ENCODE data around the gene OSBPL5. TPM values are rescaled to one million over a fixed set of nuclear protein-coding genes. Genes with fewer than 3 reads are reported as not detected.

Gene OSBPL5
- total RNA-seq, 4 donors from 2014 or later = 37.3 to 211 (median 105) TPM

GRCh38 chr11:3085052-3085451 is 80.1 kb downstream of the OSBPL5 start:
- no peak overlapping the region for H3K4me3 ChIP-seq
- H3K9me3 ChIP-seq = no peaks in the 10 kb centered on the region
- no peaks in the 10 kb centered on the region for H3K36me3 ChIP-seq
- no peak for DNase-seq
- no peak for TF ChIP-seq CTCF (IDR thresholded peaks at IDR 0.05)
- no peak for TF ChIP-seq EP300 (IDR thresholded peaks at IDR 0.05; ENCODE audit: low read depth)
- no peak for TF ChIP-seq POLR2A (IDR thresholded peaks at IDR 0.05)
- no peak for TF ChIP-seq POLR2AphosphoS5 (IDR thresholded peaks at IDR 0.05)
- intact Hi-C loops (cut with DNase I; ENCODE audit: low total_unique reads) = no loop called here
- in situ Hi-C loops (cut with MboI; ENCODE audit: low pct_ligation_motif_present in 1 of 4, low pct_unique_long_range_greater_than_20kb in 1 of 4, low sequenced_read_pairs in 3 of 4) = loop anchor here in 1 of 4 donors (25.0 kb wide), 1 partner anchor 548 kb away; no protein-coding TSS in a partner anchor
- H3K27me3 ChIP-seq = peaks cover 3% of the 10 kb centered on the region
- no peaks in the 10 kb centered on the region for H3K4me1 ChIP-seq
- WGBS, 2 donors (ENCODE audit: low coverage in 1 of 2) = 65% methylated on average over 5 of the region's 5 CpGs; no CpG with 5 or more reads in 1 of the 2 donors
- no peak overlapping the region for H3K27ac ChIP-seq

GRCh38 chr11:3083321-3083720 is 81.8 kb downstream of the OSBPL5 start:
- Histone ChIP-seq H3K27ac (no peak overlapping the region), H3K36me3 (no peaks in the 10 kb centered on the region), H3K4me1 (no peaks in the 10 kb centered on the region), H3K27me3 (peaks cover 3% of the 10 kb centered on the region), H3K4me3 (no peak overlapping the region), H3K9me3 (no peaks in the 10 kb centered on the region)
- no peak for DNase-seq
- in situ Hi-C loops (cut with MboI; ENCODE audit: low pct_ligation_motif_present in 1 of 4, low pct_unique_long_range_greater_than_20kb in 1 of 4, low sequenced_read_pairs in 3 of 4) (loop anchor here in 1 of 4 donors (25.0 kb wide), 1 partner anchor 546 kb away; no protein-coding TSS in a partner anchor), intact Hi-C loops (cut with DNase I; ENCODE audit: low total_unique reads) (no loop called here)
- 60 to 79% methylated on average over 2 to 8 of the region's 8 CpGs for WGBS, 2 donors (ENCODE audit: low coverage in 1 of 2)
- TF ChIP-seq POLR2A (IDR thresholded peaks at IDR 0.05) (no peak), EP300 (IDR thresholded peaks at IDR 0.05; ENCODE audit: low read depth) (no peak), CTCF (IDR thresholded peaks at IDR 0.05) (no peak), POLR2AphosphoS5 (IDR thresholded peaks at IDR 0.05) (no peak)

GRCh38 chr11:3081386-3081751 is 83.7 kb downstream of the OSBPL5 start:
- no peak for DNase-seq
- in situ Hi-C loops (cut with MboI; ENCODE audit: low pct_ligation_motif_present in 1 of 4, low pct_unique_long_range_greater_than_20kb in 1 of 4, low sequenced_read_pairs in 3 of 4) = loop anchor here in 1 of 4 donors (25.0 kb wide), 1 partner anchor 544 kb away; no protein-coding TSS in a partner anchor

GRCh38 chr11:3080733-3081385 is 84.3 kb downstream of the OSBPL5 start:
- Histone ChIP-seq H3K27me3 (peaks cover 3% of the 10 kb centered on the region), H3K27ac (no peak overlapping the region), H3K36me3 (no peaks in the 10 kb centered on the region), H3K4me3 (no peak overlapping the region), H3K9me3 (no peaks in the 10 kb centered on the region), H3K4me1 (no peaks in the 10 kb centered on the region)
- intact Hi-C loops (cut with DNase I; ENCODE audit: low total_unique reads) (no loop called here), in situ Hi-C loops (cut with MboI; ENCODE audit: low pct_ligation_motif_present in 1 of 4, low pct_unique_long_range_greater_than_20kb in 1 of 4, low sequenced_read_pairs in 3 of 4) (loop anchor here in 1 of 4 donors (25.0 kb wide), 1 partner anchor 544 kb away; no protein-coding TSS in a partner anchor)
- no peak for DNase-seq
- TF ChIP-seq CTCF (IDR thresholded peaks at IDR 0.05) (no peak), POLR2AphosphoS5 (IDR thresholded peaks at IDR 0.05) (no peak), EP300 (IDR thresholded peaks at IDR 0.05; ENCODE audit: low read depth) (no peak), POLR2A (IDR thresholded peaks at IDR 0.05) (no peak)
- WGBS, 2 donors (ENCODE audit: low coverage in 1 of 2) = 71 to 73% methylated on average over 2 to 13 of the region's 13 CpGs

More at GRCh38 chr11:3081386-3081751, 83.7 kb downstream of the OSBPL5 start:
- Histone ChIP-seq H3K36me3 (no peaks in the 10 kb centered on the region), H3K27ac (no peak overlapping the region), H3K4me3 (no peak overlapping the region), H3K9me3 (no peaks in the 10 kb centered on the region), H3K4me1 (no peaks in the 10 kb centered on the region), H3K27me3 (peaks cover 3% of the 10 kb centered on the region)
- WGBS, 2 donors (ENCODE audit: low coverage in 1 of 2) = 60 to 88% methylated on average over 1 to 6 of the region's 6 CpGs
- intact Hi-C loops (cut with DNase I; ENCODE audit: low total_unique reads) = no loop called here
- TF ChIP-seq EP300 (IDR thresholded peaks at IDR 0.05; ENCODE audit: low read depth) = no peak
- TF ChIP-seq CTCF (IDR thresholded peaks at IDR 0.05) = no peak
- TF ChIP-seq POLR2AphosphoS5 (IDR thresholded peaks at IDR 0.05) = no peak
- no peak for TF ChIP-seq POLR2A (IDR thresholded peaks at IDR 0.05)
